GM20431 (cell line): ENCODE results near the gene TTC39C.

Source experiments
- in situ Hi-C: fragments of 300-500 bp; cut with MseI, MboI; formaldehyde crosslinking; loops from one replicate; pipeline ENCODE4 v1.15.0; 2020; ENCODE audit warnings: low sequenced_read_pairs; ENCODE audit not compliant: unreplicated experiment

The TTC39C gene

GRCh38 chr18:24173997-24174396, 159.4 kb downstream of the TTC39C start:
- in situ Hi-C loops = no loop called here

GRCh38 chr18:24176727-24177416, 162.3 kb downstream of the TTC39C start:
- in situ Hi-C loops = no loop called here

DNA sequence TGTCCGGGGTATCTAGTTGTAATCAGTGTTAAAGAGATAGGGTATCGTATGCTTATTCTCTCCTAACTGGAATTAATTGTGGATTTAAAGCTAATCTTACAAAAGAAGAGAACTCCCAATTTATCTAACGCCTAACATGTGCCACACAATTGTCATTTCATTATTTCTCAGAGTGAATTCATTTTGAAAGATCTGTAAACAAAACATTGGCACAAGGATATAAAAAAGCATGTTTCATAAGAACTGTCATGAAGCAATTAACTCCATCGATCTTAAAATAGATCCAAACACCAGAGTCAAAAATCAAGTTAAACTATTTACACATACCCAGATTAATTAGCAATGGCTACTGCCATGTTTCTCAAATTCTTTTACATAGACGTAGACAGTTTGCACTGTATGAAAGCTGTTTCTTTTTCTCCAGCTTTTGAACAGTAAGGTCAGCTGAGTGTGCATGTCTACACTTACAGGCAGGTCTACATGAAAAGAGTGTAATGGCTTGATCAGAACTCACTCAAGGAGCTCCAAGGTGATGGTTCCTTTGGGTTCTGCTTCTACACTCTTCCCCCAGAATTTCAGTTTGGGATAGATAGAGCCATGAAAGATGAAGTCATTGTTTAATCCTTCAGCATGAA, 163.1 kb downstream of the TTC39C start:
- in situ Hi-C loops = no loop called here

- in situ Hi-C loops = no loop called here
Observed at GRCh38 chr18:24180048-24180447, 165.5 kb downstream of the TTC39C start.

GRCh38 chr18:24181806-24182205, 167.3 kb downstream of the TTC39C start:
- in situ Hi-C loops = no loop called here
